ENCODE data around the gene ZNF329.
"Not testable (repeated sequence)": the region's sequence is repeated elsewhere in the genome, so short reads cannot be mapped to it uniquely, and the experiment has no call there.

The ZNF329 gene

GRCh38 chr19:58150328-58150921, at the start of gene ZNF329:
Gene ZNF329 (minus strand): TSS chr19:58150789. CDS start chr19:58129503, 21,286 bp downstream.
- peak; percentile 98 for DNase-seq (ENCODE audit: low spot score)

- DNase-seq (ENCODE audit: low spot score), result no peak
Measured at GRCh38 chr19:58196901-58197616, 46.5 kb upstream of the ZNF329 start.

- DNase-seq (ENCODE audit: low spot score), result no peak
Measured at GRCh38 chr19:58183817-58184215, 33.2 kb upstream of the ZNF329 start.

GRCh38 chr19:58182989-58183816, 32.6 kb upstream of the ZNF329 start, which contains the start of gene ZNF274:
Gene ZNF274 (plus strand): TSS chr19:58183061. CDS start chr19:58183966, 905 bp downstream.
- DNase-seq (ENCODE audit: low spot score), result peak; percentile 92

- DNase-seq (ENCODE audit: low spot score), result peak; percentile 93
Measured at GRCh38 chr19:58182577-58182988, 32.0 kb upstream of the ZNF329 start.

- DNase-seq (ENCODE audit: low spot score), result no peak
Measured at GRCh38 chr19:58181902-58182576, 31.4 kb upstream of the ZNF329 start.

- peak; percentile 18 for DNase-seq (ENCODE audit: low spot score)
Measured at GRCh38 chr19:58170860-58171259, 20.3 kb upstream of the ZNF329 start.

- no peak for DNase-seq (ENCODE audit: low spot score)
Measured at GRCh38 chr19:58166708-58167280, 16.2 kb upstream of the ZNF329 start.

- DNase-seq (ENCODE audit: low spot score), result no peak
Measured at GRCh38 chr19:58166268-58166667, 15.7 kb upstream of the ZNF329 start.

GRCh38 chr19:58157045-58157728, 6.6 kb upstream of the ZNF329 start:
- no peak for DNase-seq (ENCODE audit: low spot score)

GRCh38 chr19:58154679-58155648, 4.4 kb upstream of the ZNF329 start:
- peak; percentile 97 for DNase-seq (ENCODE audit: low spot score)

- DNase-seq (ENCODE audit: low spot score), result peak; percentile 14
Measured at GRCh38 chr19:58154287-58154678, 3.7 kb upstream of the ZNF329 start.

GRCh38 chr19:58153386-58153785, 2.8 kb upstream of the ZNF329 start:
- no peak for DNase-seq (ENCODE audit: low spot score)

- not testable (repeated sequence) for DNase-seq (ENCODE audit: low spot score)
Measured at GRCh38 chr19:58147475-58147874, 3.1 kb downstream of the ZNF329 start.

- no peak for DNase-seq (ENCODE audit: low spot score)
Measured at GRCh38 chr19:58145849-58146248, 4.7 kb downstream of the ZNF329 start.

GRCh38 chr19:58134244-58134643, 16.3 kb downstream of the ZNF329 start:
- DNase-seq (ENCODE audit: low spot score), result no peak

- DNase-seq (ENCODE audit: low spot score), result no peak
Measured at GRCh38 chr19:58129284-58129683, 21.3 kb downstream of the ZNF329 start.

GRCh38 chr19:58128041-58128685, 22.4 kb downstream of the ZNF329 start:
- no peak for DNase-seq (ENCODE audit: low spot score)

- DNase-seq (ENCODE audit: low spot score), result no peak
Measured at GRCh38 chr19:58123354-58123753, 27.2 kb downstream of the ZNF329 start.

Data from AG08395 (cell line).